K562 (cell line): ENCODE results near the gene A4GNT.
"Not testable (repeated sequence)": the region's sequence is repeated elsewhere in the genome, so short reads cannot be mapped to it uniquely, and the experiment has no call there.

ENCODE experiments used
- ARNT ChIP-seq, 2 experiments: fragments of 450-650 bp; IDR thresholded peaks; 2 replicates each; pipeline ENCODE4 v1.6.1; 2016; ENCODE audit warnings: mild to moderate bottlenecking in 1 of 2
- GABPB1 ChIP-seq: sonication (generic); formaldehyde crosslinking; IDR thresholded peaks from 2 replicates; pipeline ENCODE4 v1.8.0; 2022; ENCODE audit warnings: mild to moderate bottlenecking, missing genetic modification reagents
- POLR2AphosphoS2 ChIP-seq: IDR thresholded peaks from 2 replicates; pipeline ENCODE4 v1.6.1; 2012; ENCODE audit warnings: low read length, improper control_type of control experiment
- RAD51 ChIP-seq: fragments of 450-650 bp; IDR thresholded peaks from 2 replicates; pipeline ENCODE4 v1.7.1; 2016; ENCODE audit warnings: low read depth, mild to moderate bottlenecking, borderline replicate concordance

GRCh38 chr3:138142181-138142580 is 10.0 kb upstream of the A4GNT start:
- TF ChIP-seq RAD51; POLR2AphosphoS2; GABPB1 (CRISPR knock-in tag); ARNT (IDR thresholded peaks at IDR 0.05): not testable (repeated sequence)
